ENCODE results near the gene LIME1. TPM values are rescaled to one million over a fixed set of nuclear protein-coding genes. Genes with fewer than 3 reads are reported as not detected.

The LIME1 gene
- total and polyA plus RNA-seq, 10 of the 15 experiments (the other 5 are each of a cell fraction or from before 2014, with no cell fraction given) = 0.35 to 154 (median 49.9) TPM

GRCh38 chr20:63765082-63765873 lies 28.8 kb downstream of the LIME1 start:
- H3K4me2 ChIP-seq (ENCODE audit: control insufficient read depth, insufficient read depth) = no peak overlapping the region
- ChIA-PET RAD21 (ENCODE audit: unreplicated experiment) (no interaction called here), SMC1A (ENCODE audit: uncharacterized antibody, unreplicated experiment) (no interaction called here), POLR2A (no interaction called here), CTCF (no interaction called here)
- no peak for ATAC-seq
- H3K4me1 ChIP-seq (ENCODE audit: control insufficient read depth, insufficient read depth, low read length) = no peaks in the 10 kb centered on the region
- BruUV-seq (replicated peaks) = no TSS peak
- H3K79me2 ChIP-seq (ENCODE audit: control insufficient read depth, insufficient read depth, low read length) = no peaks in the 10 kb centered on the region
- H3K27ac ChIP-seq (ENCODE audit: control insufficient read depth, insufficient read depth) = no peak overlapping the region
- H3K36me3 ChIP-seq (ENCODE audit: control insufficient read depth in 2 of 2, insufficient read depth in 2 of 2, low read length in 1 of 2) = no peaks in the 10 kb centered on the region
- no peaks in the 10 kb centered on the region for H4K20me1 ChIP-seq (ENCODE audit: control insufficient read depth, insufficient read depth)
- H3K9ac ChIP-seq (ENCODE audit: control insufficient read depth, insufficient read depth, low read length) = no peak overlapping the region
- no peak overlapping the region for H2AFZ ChIP-seq (ENCODE audit: control insufficient read depth, low read depth, low read length)
- 55% methylated on average over 16 of the region's 16 CpGs for WGBS (ENCODE audit: insufficient coverage, insufficient replicate concordance, low lambda C conversion rate, missing lambda C conversion rate)
- no peaks in the 10 kb centered on the region for H3K9me3 ChIP-seq (replicated peaks; ENCODE audit: control insufficient read depth, insufficient read depth, low read length)
- TF ChIP-seq BCL3 (IDR thresholded peaks at IDR 0.05; ENCODE audit: borderline replicate concordance, insufficient read depth, low read depth, low read length, poor library complexity, severe bottlenecking) (no peak), NR2C1 (IDR thresholded peaks at IDR 0.05) (no peak), PAX5 (IDR thresholded peaks at IDR 0.05; ENCODE audit: borderline replicate concordance, low read depth, low read length) (no peak), YBX1 (IDR thresholded peaks at IDR 0.05) (no peak), ZNF622 (IDR thresholded peaks at IDR 0.05) (no peak), MLLT1 (IDR thresholded peaks at IDR 0.05) (no peak), NBN (IDR thresholded peaks at IDR 0.05) (no peak), PML (IDR thresholded peaks at IDR 0.05; ENCODE audit: low read length) (no peak), JUND (IDR thresholded peaks at IDR 0.05; ENCODE audit: low read depth, low read length) (no peak), E4F1 (IDR thresholded peaks at IDR 0.05; ENCODE audit: borderline replicate concordance, partially characterized antibody) (no peak)
- no peaks in the 10 kb centered on the region for H3K27me3 ChIP-seq (replicated peaks in 1 of 2; ENCODE audit: control insufficient read depth in 2 of 2, insufficient read depth in 2 of 2, low read length in 1 of 2)
- intact Hi-C loops (cut with micrococcal nuclease; ENCODE audit: unreplicated experiment) = no loop called here
- no peak overlapping the region for H3K4me3 ChIP-seq
- no peak for FAIRE-seq
- in situ Hi-C loops (cut with MboI) = no loop called here
- DNase-seq (ENCODE audit: low read depth, low spot score) = no peak

Data from GM12878 (cell line).